Neural progenitor cell (in vitro differentiated cells): ENCODE results near the gene NDUFS2. TPM values are rescaled to one million over a fixed set of nuclear protein-coding genes. Genes with fewer than 3 reads are reported as not detected.
A peak's percentile ranks its signal among the peaks of the same experiment; 100 is the strongest.

Experiments
- DNase-seq: peaks from one replicate; pipeline ENCODE4 v3.0.0-alpha.2; 2016; ENCODE audit warnings: low spot score
- H2AFZ ChIP-seq: fragments of 200-600 bp; sonication (generic); replicated peaks from 2 replicates; pipeline ENCODE4 v1.6.1; 2016; ENCODE audit warnings: antibody characterized with exemption
- H3F3A ChIP-seq: fragments of 200-600 bp; sonication (generic); 2 replicates; pipeline ENCODE4 v1.6.1; 2016; ENCODE audit warnings: antibody characterized with exemption, low read depth
- H3K27ac ChIP-seq: fragments of 200-600 bp; sonication (generic); 2 replicates; pipeline ENCODE4 v1.5.1; 2016; ENCODE audit warnings: mild to moderate bottlenecking
- H3K27me3 ChIP-seq: fragments of 200-600 bp; sonication (generic); 2 replicates; pipeline ENCODE4 v1.6.1; 2016; ENCODE audit warnings: mild to moderate bottlenecking, moderate library complexity
- H3K36me3 ChIP-seq: fragments of 200-600 bp; sonication (generic); 2 replicates; pipeline ENCODE4 v1.5.1; 2016
- H3K4me1 ChIP-seq: fragments of 200-600 bp; sonication (generic); 2 replicates; pipeline ENCODE4 v1.6.1; 2016; ENCODE audit warnings: mixed run types
- H3K4me2 ChIP-seq: fragments of 200-600 bp; sonication (generic); 2 replicates; pipeline ENCODE4 v1.6.1; 2016
- H3K4me3 ChIP-seq: fragments of 200-600 bp; sonication (generic); 2 replicates; pipeline ENCODE4 v1.5.1; 2016
- H3K79me2 ChIP-seq: fragments of 200-600 bp; sonication (generic); 2 replicates; pipeline ENCODE4 v1.6.1; 2016; ENCODE audit warnings: low read depth
- H3K9ac ChIP-seq: fragments of 200-600 bp; sonication (generic); 2 replicates; pipeline ENCODE4 v1.6.1; 2016
- H3K9me3 ChIP-seq: fragments of 200-600 bp; sonication (generic); 2 replicates; pipeline ENCODE4 v1.5.1; 2016; ENCODE audit warnings: low read depth
- H4K20me1 ChIP-seq: fragments of 200-600 bp; sonication (generic); 2 replicates; pipeline ENCODE4 v1.6.1; 2016; ENCODE audit warnings: low read depth
- H3K27ac Mint-ChIP-seq: 3 replicates; pipeline ENCODE4 v1.8.0; 2021; ENCODE audit warnings: mixed read lengths
- H3K27me3 Mint-ChIP-seq: 2 replicates; pipeline ENCODE4 v1.8.0; 2022; ENCODE audit warnings: low read depth, mild to moderate bottlenecking, inconsistent platforms, moderate library complexity, mixed read lengths; ENCODE audit not compliant: insufficient read depth
- H3K36me3 Mint-ChIP-seq: 3 replicates; pipeline ENCODE4 v1.8.0; 2021; ENCODE audit warnings: mixed read lengths
- H3K4me1 Mint-ChIP-seq: 3 replicates; pipeline ENCODE4 v1.8.0; 2021; ENCODE audit warnings: mixed read lengths
- H3K4me3 Mint-ChIP-seq: 3 replicates; pipeline ENCODE4 v1.8.0; 2021; ENCODE audit warnings: mild to moderate bottlenecking, moderate library complexity, mixed read lengths
- H3K9me3 Mint-ChIP-seq: 3 replicates; pipeline ENCODE4 v1.8.0; 2020; ENCODE audit warnings: mixed read lengths
- CTCF ChIP-seq: fragments of 200-600 bp; sonication (generic); IDR thresholded peaks from 2 replicates; pipeline ENCODE4 v1.5.1; 2017; ENCODE audit warnings: antibody characterized with exemption, mild to moderate bottlenecking
- EZH2 ChIP-seq: fragments of 200-600 bp; sonication (generic); IDR thresholded peaks from 2 replicates; pipeline ENCODE4 v1.6.1; 2017; ENCODE audit warnings: antibody characterized with exemption, mild to moderate bottlenecking, moderate library complexity
- EZH2phosphoT487 ChIP-seq: fragments of 200-600 bp; sonication (generic); IDR thresholded peaks from 2 replicates; pipeline ENCODE4 v1.6.1; 2017; ENCODE audit warnings: antibody characterized with exemption
- total RNA-seq: library from RNA; depleted of rRNA; stranded (reverse); fragments of >200 nt; gene quantifications from 2 replicates; pipeline ENCODE4 v1.2.3, GENCODE V29; 2015; ENCODE audit warnings: low replicate concordance

The NDUFS2 gene
- total RNA-seq, 1 donor from 2014 or later, result 107 TPM

DNA sequence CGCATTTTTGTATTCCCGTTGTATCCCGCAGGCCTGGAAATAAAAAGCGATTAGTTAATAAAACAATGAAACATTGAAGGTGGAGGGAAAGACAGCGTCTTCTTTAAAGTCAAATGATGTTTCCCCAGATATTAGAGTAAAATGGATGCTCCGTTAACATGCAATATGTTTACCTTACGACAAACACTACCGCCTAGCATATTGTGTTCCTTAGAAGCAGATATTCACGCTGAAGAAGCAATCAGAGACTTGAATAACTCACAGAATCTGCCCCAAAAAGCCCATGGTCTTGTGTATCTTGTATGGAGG is 24.3 kb upstream of the NDUFS2 start:
- Histone ChIP-seq H3K4me2 (peak overlapping the region; percentile 94), H3F3A (peaks cover 10% of the 10 kb centered on the region), H3K9ac (no peak overlapping the region), H3K36me3 (no peaks in the 10 kb centered on the region), H4K20me1 (no peaks in the 10 kb centered on the region), H3K4me1 (no peaks in the 10 kb centered on the region), H3K27me3 (peaks cover 10% of the 10 kb centered on the region), H3K79me2 (no peaks in the 10 kb centered on the region), H3K9me3 (no peaks in the 10 kb centered on the region), H2AFZ (peak overlapping the region; percentile 98), H3K27ac (no peak overlapping the region), H3K4me3 (peak overlapping the region; percentile 82)
- peaks cover 17% of the 10 kb centered on the region for H3K36me3 Mint-ChIP-seq
- H3K27ac Mint-ChIP-seq, result peak overlapping the region; percentile 16
- H3K27me3 Mint-ChIP-seq, result peaks cover 3% of the 10 kb centered on the region
- no peaks in the 10 kb centered on the region for H3K9me3 Mint-ChIP-seq
- no peak for TF ChIP-seq CTCF
- no peak for TF ChIP-seq EZH2phosphoT487
- TF ChIP-seq EZH2, result no peak
- peaks cover 24% of the 10 kb centered on the region for H3K4me1 Mint-ChIP-seq
- peak overlapping the region; percentile 99 for H3K4me3 Mint-ChIP-seq
- no peak for DNase-seq

DNA sequence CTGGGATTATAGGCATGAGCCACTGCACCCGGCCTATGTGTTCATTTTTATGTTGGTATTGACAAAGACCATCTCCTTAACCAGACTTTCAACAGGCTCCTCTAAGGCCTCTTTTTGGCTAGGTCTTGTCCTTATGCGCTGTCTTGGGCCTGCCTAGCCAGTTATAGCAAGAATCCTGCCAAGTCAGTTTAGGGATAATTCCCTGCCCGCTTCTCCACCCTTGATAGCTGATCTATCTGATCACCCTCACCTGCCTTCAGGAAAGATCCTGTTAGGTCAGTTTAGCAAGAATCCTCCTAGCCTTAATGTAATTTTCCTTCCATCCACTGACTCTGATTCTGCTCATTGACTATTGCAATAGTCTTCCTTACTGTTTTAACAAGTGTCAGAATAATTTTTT is 22.5 kb upstream of the NDUFS2 start:
- Histone ChIP-seq H3F3A (peaks cover 10% of the 10 kb centered on the region), H3K27me3 (peaks cover 10% of the 10 kb centered on the region), H3K9ac (no peak overlapping the region), H3K4me2 (no peak overlapping the region), H3K4me3 (no peak overlapping the region), H3K4me1 (no peaks in the 10 kb centered on the region), H3K79me2 (no peaks in the 10 kb centered on the region), H2AFZ (no peak overlapping the region), H3K9me3 (no peaks in the 10 kb centered on the region), H4K20me1 (no peaks in the 10 kb centered on the region), H3K36me3 (no peaks in the 10 kb centered on the region), H3K27ac (no peak overlapping the region)
- no peak for TF ChIP-seq EZH2phosphoT487
- TF ChIP-seq EZH2, result no peak
- TF ChIP-seq CTCF, result no peak
- no peak for DNase-seq
- Mint-ChIP-seq H3K36me3 (peaks cover 10% of the 10 kb centered on the region), H3K27me3 (peaks cover 8% of the 10 kb centered on the region), H3K27ac (no peak overlapping the region), H3K9me3 (no peaks in the 10 kb centered on the region), H3K4me3 (no peak overlapping the region), H3K4me1 (peaks cover 24% of the 10 kb centered on the region)

DNA sequence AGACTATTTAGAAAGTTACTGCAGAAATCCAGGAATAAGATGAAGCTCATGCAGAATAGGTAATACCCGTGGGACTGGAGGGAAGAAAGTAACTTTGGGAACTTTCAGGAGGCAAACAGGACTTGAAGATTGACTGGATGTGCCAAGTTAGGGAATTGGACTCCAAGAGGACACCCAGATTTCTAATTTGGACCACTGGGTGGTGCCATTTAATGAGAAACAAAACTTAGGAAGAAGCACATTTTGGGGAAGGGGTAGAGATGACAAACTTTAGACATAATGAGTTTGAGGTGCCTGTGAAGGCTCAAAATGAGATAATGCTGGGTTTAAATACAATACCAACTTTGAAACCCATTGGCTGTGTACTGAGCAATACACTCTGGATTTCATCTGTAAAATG is 21.5 kb upstream of the NDUFS2 start:
- H3K4me1 Mint-ChIP-seq, result peaks cover 22% of the 10 kb centered on the region
- peaks cover 10% of the 10 kb centered on the region for H3F3A ChIP-seq
- H3K9me3 ChIP-seq, result no peaks in the 10 kb centered on the region
- no peak overlapping the region for H3K9ac ChIP-seq
- no peaks in the 10 kb centered on the region for H3K36me3 ChIP-seq
- no peak overlapping the region for H3K27ac ChIP-seq
- H3K36me3 Mint-ChIP-seq, result peaks cover 6% of the 10 kb centered on the region
- H3K27me3 Mint-ChIP-seq, result peaks cover 8% of the 10 kb centered on the region
- no peak overlapping the region for H3K4me2 ChIP-seq
- TF ChIP-seq CTCF, result peak; percentile 48
- no peak for TF ChIP-seq EZH2
- TF ChIP-seq EZH2phosphoT487, result no peak
- no peak overlapping the region for H3K4me3 Mint-ChIP-seq
- peak; percentile 27 for DNase-seq
- H3K4me3 ChIP-seq, result no peak overlapping the region
- H3K27me3 ChIP-seq, result peaks cover 10% of the 10 kb centered on the region
- H3K4me1 ChIP-seq, result no peaks in the 10 kb centered on the region
- no peaks in the 10 kb centered on the region for H3K9me3 Mint-ChIP-seq
- no peak overlapping the region for H2AFZ ChIP-seq
- no peak overlapping the region for H3K27ac Mint-ChIP-seq
- no peaks in the 10 kb centered on the region for H3K79me2 ChIP-seq
- H4K20me1 ChIP-seq, result no peaks in the 10 kb centered on the region

GRCh38 chr1:161182214-161182613 is 20.0 kb upstream of the NDUFS2 start:
- Histone ChIP-seq H3K4me2 (no peak overlapping the region), H3K4me1 (no peaks in the 10 kb centered on the region), H3K36me3 (no peaks in the 10 kb centered on the region), H3K27me3 (peaks cover 10% of the 10 kb centered on the region), H3K9me3 (no peaks in the 10 kb centered on the region), H3K4me3 (no peak overlapping the region), H3K79me2 (no peaks in the 10 kb centered on the region), H2AFZ (no peak overlapping the region), H3K9ac (no peak overlapping the region), H3K27ac (no peak overlapping the region), H3F3A (peaks cover 10% of the 10 kb centered on the region), H4K20me1 (no peaks in the 10 kb centered on the region)
- H3K4me1 Mint-ChIP-seq, result peaks cover 9% of the 10 kb centered on the region
- no peak for TF ChIP-seq EZH2phosphoT487
- TF ChIP-seq EZH2, result no peak
- TF ChIP-seq CTCF, result no peak
- H3K36me3 Mint-ChIP-seq, result no peaks in the 10 kb centered on the region
- peaks cover 8% of the 10 kb centered on the region for H3K27me3 Mint-ChIP-seq
- no peak for DNase-seq
- H3K4me3 Mint-ChIP-seq, result no peak overlapping the region
- no peak overlapping the region for H3K27ac Mint-ChIP-seq
- no peaks in the 10 kb centered on the region for H3K9me3 Mint-ChIP-seq
